GM12878 (cell line): ENCODE data around the gene XCR1. TPM values are rescaled to one million over a fixed set of nuclear protein-coding genes. Genes with fewer than 3 reads are reported as not detected.

Experiments
- ATAC-seq: fragments of 200-7000 bp; cut with Tn5 transposase; 3 replicates; pipeline ENCODE4 v1.9.1; 2020; ENCODE audit warnings: mild to moderate bottlenecking, moderate library complexity
- BruUV-seq: library from RNA; stranded (reverse); fragments of 400-500 nt; replicated peaks from 2 replicates; lab custom pipeline; 2021; lab: Mats Ljungman, UMichigan
- CTCF ChIA-PET: fragments of 300-600 bp; sonication (Branson Sonifier 250); formaldehyde crosslinking; extraction: SDS; loops from one replicate; lab custom pipeline; 2021; ENCODE audit warnings: inconsistent platforms; lab: Yijun Ruan, JAX
- POLR2A ChIA-PET: fragments of 350-600 bp; formaldehyde crosslinking; extraction: SDS; loops from one replicate; lab custom pipeline; 2021; ENCODE audit warnings: inconsistent platforms; lab: Charles Lee
- RAD21 ChIA-PET: fragments of 300-600 bp; sonication (Branson Sonifier 250); formaldehyde crosslinking; loops from one replicate; lab custom pipeline; 2023; ENCODE audit warnings: antibody characterized with exemption; ENCODE audit not compliant: unreplicated experiment; lab: Charles Lee
- SMC1A ChIA-PET: fragments of 300-600 bp; sonication (Branson Sonifier 250); formaldehyde crosslinking; loops from one replicate; lab custom pipeline; 2023; ENCODE audit not compliant: unreplicated experiment, uncharacterized antibody; lab: Charles Lee
- DNase-seq: peaks from one replicate; pipeline ENCODE4 v3.0.0-alpha.2; 2011; ENCODE audit warnings: low read depth, low spot score
- FAIRE-seq: peaks from 3 replicates; lab custom pipeline; 2011; peaks lifted over from hg19 to GRCh38; lab: Jason Lieb, UNC
- H2AFZ ChIP-seq: 2 replicates; pipeline ENCODE4 v1.6.0; 2011; ENCODE audit warnings: low read depth, low read length, control low read depth; ENCODE audit not compliant: control insufficient read depth
- H3K27ac ChIP-seq: 2 replicates; pipeline ENCODE4 v1.5.1; 2011; ENCODE audit warnings: control low read depth; ENCODE audit not compliant: control insufficient read depth, insufficient read depth
- H3K27me3 ChIP-seq, 2 experiments: replicated peaks in 1 of 2; 2 replicates each; pipeline versions ENCODE4 v1.6.0 to v1.6.1; 2011; ENCODE audit warnings: low read length in 1 of 2; ENCODE audit not compliant: control insufficient read depth in 2 of 2, insufficient read depth in 2 of 2
- H3K36me3 ChIP-seq, 2 experiments: 2 replicates each; pipeline ENCODE4 v1.5.1; 2011; ENCODE audit warnings: low read length in 1 of 2; ENCODE audit not compliant: control insufficient read depth in 2 of 2, insufficient read depth in 2 of 2
- H3K4me1 ChIP-seq: 2 replicates; pipeline ENCODE4 v1.6.1; 2011; ENCODE audit warnings: mild to moderate bottlenecking, low read length, moderate library complexity, mixed read lengths; ENCODE audit not compliant: control insufficient read depth, insufficient read depth
- H3K4me2 ChIP-seq: 2 replicates; pipeline ENCODE4 v1.6.0; 2011; ENCODE audit warnings: control low read depth; ENCODE audit not compliant: control insufficient read depth, insufficient read depth
- H3K4me3 ChIP-seq: fragments of 200-600 bp; sonication (generic); 2 replicates; pipeline ENCODE4 v1.5.1; 2016
- H3K79me2 ChIP-seq: 2 replicates; pipeline ENCODE4 v1.6.0; 2011; ENCODE audit warnings: low read length; ENCODE audit not compliant: control insufficient read depth, insufficient read depth
- H3K9ac ChIP-seq: 2 replicates; pipeline ENCODE4 v1.8.0; 2011; ENCODE audit warnings: low read length, control low read depth, mixed read lengths; ENCODE audit not compliant: control insufficient read depth, insufficient read depth
- H3K9me3 ChIP-seq: replicated peaks from 3 replicates; pipeline ENCODE4 v1.5.1; 2011; ENCODE audit warnings: mild to moderate bottlenecking, low read length; ENCODE audit not compliant: control insufficient read depth, insufficient read depth
- H4K20me1 ChIP-seq: 2 replicates; pipeline ENCODE4 v1.6.0; 2011; ENCODE audit not compliant: control insufficient read depth, insufficient read depth
- CHD2 ChIP-seq: IDR thresholded peaks from 2 replicates; pipeline ENCODE4 v1.6.1; 2011; ENCODE audit warnings: low read depth, low read length, improper control_type of control experiment, borderline replicate concordance
- JUNB ChIP-seq: IDR thresholded peaks from 2 replicates; pipeline ENCODE4 v1.6.1; 2016; ENCODE audit warnings: antibody characterized with exemption, mild to moderate bottlenecking
- MYB ChIP-seq: fragments of 150-350 bp; IDR thresholded peaks from 2 replicates; pipeline ENCODE4 v1.6.1; 2014; ENCODE audit warnings: mild to moderate bottlenecking, low read depth, low read length, borderline replicate concordance
- NFYA ChIP-seq: IDR thresholded peaks from 2 replicates; pipeline ENCODE4 v1.6.1; 2011; ENCODE audit warnings: low read depth, mild to moderate bottlenecking, low read length, improper control_type of control experiment, borderline replicate concordance
- PML ChIP-seq: IDR thresholded peaks from 2 replicates; pipeline ENCODE4 v1.6.1; 2012; ENCODE audit warnings: low read length, inconsistent platforms
- TCF3 ChIP-seq: IDR thresholded peaks from 2 replicates; pipeline ENCODE4 v1.6.1; 2012; ENCODE audit warnings: low read depth, mild to moderate bottlenecking, low read length, borderline replicate concordance; ENCODE audit not compliant: insufficient read depth
- ZBTB40 ChIP-seq: fragments of 450-650 bp; IDR thresholded peaks from 2 replicates; pipeline ENCODE4 v1.6.1; 2016; ENCODE audit warnings: mild to moderate bottlenecking, moderate library complexity, borderline replicate concordance
- WGBS: methylation state at CpG from one replicate; pipeline ENCODE4 v1.1.6; 2016; ENCODE audit warnings: low lambda C conversion rate; ENCODE audit not compliant: insufficient replicate concordance, insufficient coverage; ENCODE audit errors: missing lambda C conversion rate; 5-methylcytosine and 5-hydroxymethylcytosine counted together
- in situ Hi-C: fragments of 300-500 bp; cut with MboI; formaldehyde crosslinking; loops from 9 replicates; pipeline ENCODE4 v1.14.3; 2018; ENCODE audit warnings: mixed read lengths
- intact Hi-C: fragments of 100-400 bp; cut with micrococcal nuclease; formaldehyde crosslinking; loops from one replicate; pipeline ENCODE4 v1.14.2; 2022; ENCODE audit not compliant: unreplicated experiment
- polyA plus RNA-seq, 11 experiments: library from polyadenylated mRNA; depleted of rRNA in 4 of 11; unstranded in 6 of 11; stranded (reverse) in 5 of 11; fragments of >200 nt; fragmentation: Nextera tagmentation in 4 of 11; fragmentation: Illumina TruSeq in 1 of 11; extraction: Ambion mirVana in 4 of 11; extraction: Trizol in 1 of 11; gene quantifications; 1 replicate in 1 of 11; 2 replicates in 10 of 11; pipeline versions ENCODE4 v1.2.1 to v1.2.3, GENCODE V29; 2011 to 2016; ENCODE audit warnings: inconsistent platforms in 2 of 11, missing spikeins in 2 of 11, low read depth in 1 of 11
- total RNA-seq, 4 experiments: library from RNA; depleted of rRNA in 3 of 4; stranded (reverse); fragments of >200 nt in 3 of 4; fragmentation: Illumina TruSeq in 1 of 4; extraction: Trizol in 1 of 4; gene quantifications; 2 replicates each; pipeline versions ENCODE4 v1.2.1 to v1.2.3, GENCODE V29; 2013 to 2021

The XCR1 gene
- total and polyA plus RNA-seq, 10 of the 15 experiments (the other 5 are each of a cell fraction or from before 2014, with no cell fraction given), result 0.02 to 0.29 (median 0.13) TPM; not detected in 2

GRCh38 chr3:46031747-46032146 lies 4.5 kb upstream of the XCR1 start:
- no peak overlapping the region for H3K9ac ChIP-seq
- H2AFZ ChIP-seq, result no peak overlapping the region
- H4K20me1 ChIP-seq, result no peaks in the 10 kb centered on the region
- in situ Hi-C loops, result no loop called here
- H3K36me3 ChIP-seq, result no peaks in the 10 kb centered on the region
- H3K27me3 ChIP-seq, result no peaks in the 10 kb centered on the region
- ChIA-PET SMC1A (interaction anchor here (0.9 to 1.1 kb wide), 6 partner anchors 18 to 73 kb away, joined by 3 read pairs; no protein-coding TSS in a partner anchor), CTCF (interaction anchor here (0.7 to 1.4 kb wide), 3 partner anchors 46 to 92 kb away, joined by 3 to 4 read pairs (median 4); no protein-coding TSS in a partner anchor), POLR2A (interaction anchor here (0.5 kb wide), 1 partner anchor 44 kb away, joined by 3 read pairs; no protein-coding TSS in a partner anchor), RAD21 (interaction anchor here (0.6 kb wide), 1 partner anchor 116 kb away, joined by 3 read pairs; no protein-coding TSS in a partner anchor)
- ATAC-seq (no peak), FAIRE-seq (no peak), DNase-seq (no peak)
- TF ChIP-seq CHD2 (no peak), PML (no peak), ZBTB40 (no peak), TCF3 (no peak), NFYA (no peak), MYB (no peak), JUNB (no peak)
- H3K4me2 ChIP-seq, result no peak overlapping the region
- intact Hi-C loops, result no loop called here
- no peak overlapping the region for H3K4me3 ChIP-seq
- 67% methylated on average over 2 of the region's 2 CpGs for WGBS
- H3K4me1 ChIP-seq, result peaks cover 19% of the 10 kb centered on the region
- no TSS peak for BruUV-seq
- no peaks in the 10 kb centered on the region for H3K79me2 ChIP-seq
- H3K27ac ChIP-seq, result no peak overlapping the region
- peaks cover 12% of the 10 kb centered on the region for H3K9me3 ChIP-seq
